IPS-18a (cell line): ENCODE results near the gene SMOC2.
"Not testable (repeated sequence)": the region's sequence is repeated elsewhere in the genome, so short reads cannot be mapped to it uniquely, and the experiment has no call there.

Source experiments
- H3K27ac ChIP-seq: one replicate; pipeline ENCODE4 v1.5.1; 2013; ENCODE audit warnings: low read length
- H3K27me3 ChIP-seq: one replicate; pipeline ENCODE4 v1.6.1; 2013; ENCODE audit warnings: mild to moderate bottlenecking, low read length; ENCODE audit not compliant: control insufficient read depth, insufficient read depth
- H3K36me3 ChIP-seq: one replicate; pipeline ENCODE4 v1.6.1; 2013; ENCODE audit warnings: low read depth, low read length; ENCODE audit not compliant: control insufficient read depth
- H3K4me1 ChIP-seq: one replicate; pipeline ENCODE4 v1.6.1; 2013; ENCODE audit warnings: low read depth, low read length; ENCODE audit not compliant: control insufficient read depth
- H3K4me3 ChIP-seq: one replicate; pipeline ENCODE4 v1.5.1; 2013; ENCODE audit warnings: low read length
- H3K9ac ChIP-seq: one replicate; pipeline ENCODE4 v1.6.1; 2013; ENCODE audit warnings: mild to moderate bottlenecking, low read length, moderate library complexity
- H3K9me3 ChIP-seq: one replicate; pipeline ENCODE4 v1.6.1; 2013; ENCODE audit warnings: low read depth, low read length; ENCODE audit not compliant: control insufficient read depth

Gene SMOC2

GRCh38 chr6:168676552-168677322 is 235.8 kb downstream of the SMOC2 start:
- peaks cover 7% of the 10 kb centered on the region for H3K4me1 ChIP-seq

GRCh38 chr6:168677323-168677781 is 236.4 kb downstream of the SMOC2 start:
- H3K27me3 ChIP-seq, H3K4me3 ChIP-seq, H3K4me1 ChIP-seq, H3K9ac ChIP-seq, H3K9me3 ChIP-seq, H3K36me3 ChIP-seq, H3K27ac ChIP-seq: not testable (repeated sequence)

More at GRCh38 chr6:168676552-168677322, 235.8 kb downstream of the SMOC2 start:
- H3K27me3 ChIP-seq, result no peaks in the 10 kb centered on the region
- H3K9me3 ChIP-seq, result no peaks in the 10 kb centered on the region
- no peak overlapping the region for H3K4me3 ChIP-seq
- no peak overlapping the region for H3K27ac ChIP-seq
- H3K36me3 ChIP-seq, result no peaks in the 10 kb centered on the region
- H3K9ac ChIP-seq, result no peak overlapping the region

- H3K9ac ChIP-seq, result no peak overlapping the region
- H3K36me3 ChIP-seq, result no peaks in the 10 kb centered on the region
- no peaks in the 10 kb centered on the region for H3K9me3 ChIP-seq
- no peaks in the 10 kb centered on the region for H3K27me3 ChIP-seq
- H3K27ac ChIP-seq, result no peak overlapping the region
- no peak overlapping the region for H3K4me3 ChIP-seq
- H3K4me1 ChIP-seq, result peaks cover 9% of the 10 kb centered on the region
These were observed 237.1 kb downstream of the SMOC2 start for GRCh38 chr6:168678077-168678476.

DNA sequence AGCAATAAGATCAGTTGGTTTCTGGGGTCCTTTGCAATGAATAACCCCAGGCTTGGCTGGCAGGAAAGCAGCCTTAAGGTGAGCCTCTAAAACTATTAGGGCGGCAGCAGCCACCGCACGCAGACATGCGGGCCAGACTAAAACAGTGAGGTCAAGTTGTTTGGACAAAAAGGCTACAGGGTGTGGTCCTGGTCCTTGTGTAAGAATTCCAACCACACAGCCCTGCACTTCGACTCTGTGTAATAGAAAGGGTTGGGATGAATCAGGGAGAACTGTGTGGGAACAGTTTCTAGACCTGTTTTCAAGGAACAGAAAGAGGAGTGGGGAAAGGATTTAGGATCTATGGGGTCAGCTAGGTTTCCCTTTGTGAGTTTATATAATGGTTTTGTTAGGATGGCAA is 237.6 kb downstream of the SMOC2 start:
- no peaks in the 10 kb centered on the region for H3K36me3 ChIP-seq
- no peak overlapping the region for H3K27ac ChIP-seq
- no peaks in the 10 kb centered on the region for H3K9me3 ChIP-seq
- no peak overlapping the region for H3K4me3 ChIP-seq
- peaks cover 13% of the 10 kb centered on the region for H3K4me1 ChIP-seq
- H3K9ac ChIP-seq, result no peak overlapping the region
- no peaks in the 10 kb centered on the region for H3K27me3 ChIP-seq

DNA sequence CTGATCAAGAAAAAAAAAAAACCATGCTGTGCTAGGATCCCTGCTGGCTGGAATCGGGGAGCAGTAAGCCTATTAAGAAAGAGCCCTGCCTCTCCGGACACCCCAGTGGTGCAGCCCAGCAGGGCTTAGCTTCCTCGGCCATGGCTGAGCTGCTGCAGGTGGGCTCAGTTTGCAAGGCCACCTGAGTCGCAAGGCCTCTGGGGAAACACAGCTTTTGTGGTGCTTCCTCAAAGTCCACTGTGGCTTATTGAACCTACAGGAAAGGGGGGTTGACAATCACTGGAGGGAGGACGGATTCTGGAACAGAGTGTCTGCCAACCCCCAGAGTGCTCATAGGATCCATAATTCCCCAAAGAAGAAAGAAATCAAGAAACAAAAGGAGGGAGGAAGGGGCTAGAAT is 240.8 kb downstream of the SMOC2 start:
- Histone ChIP-seq H3K4me3 (no peak overlapping the region), H3K9ac (no peak overlapping the region), H3K27me3 (no peaks in the 10 kb centered on the region), H3K9me3 (no peaks in the 10 kb centered on the region), H3K4me1 (peaks cover 15% of the 10 kb centered on the region), H3K36me3 (no peaks in the 10 kb centered on the region), H3K27ac (no peak overlapping the region)

DNA sequence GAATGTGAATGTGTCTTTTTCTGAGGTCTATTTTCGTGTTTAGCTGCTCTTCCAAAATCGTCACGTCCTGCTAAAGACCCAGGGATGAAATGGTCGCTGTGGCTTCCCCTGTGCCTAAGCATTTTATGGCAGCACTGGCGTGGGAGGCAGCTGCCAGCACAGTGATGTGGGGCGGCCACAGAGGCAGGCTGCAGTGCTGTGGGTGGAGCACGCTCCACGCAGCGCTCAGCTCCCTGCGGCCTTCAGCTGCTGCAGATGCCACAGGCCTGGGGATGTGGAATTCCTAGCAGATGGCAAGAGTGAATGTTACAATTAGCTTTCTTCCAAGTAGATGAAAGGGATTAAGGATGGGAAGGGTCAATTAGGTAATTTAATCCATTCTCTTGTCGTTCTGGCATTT is 242.6 kb downstream of the SMOC2 start:
- Histone ChIP-seq H3K27ac (no peak overlapping the region), H3K9ac (no peak overlapping the region), H3K4me1 (peaks cover 13% of the 10 kb centered on the region), H3K4me3 (no peak overlapping the region), H3K27me3 (no peaks in the 10 kb centered on the region), H3K36me3 (no peaks in the 10 kb centered on the region), H3K9me3 (no peaks in the 10 kb centered on the region)

GRCh38 chr6:168684471-168684870 is 243.5 kb downstream of the SMOC2 start:
- Histone ChIP-seq H3K36me3 (no peaks in the 10 kb centered on the region), H3K4me1 (peaks cover 13% of the 10 kb centered on the region), H3K27ac (no peak overlapping the region), H3K9me3 (no peaks in the 10 kb centered on the region), H3K27me3 (no peaks in the 10 kb centered on the region), H3K9ac (no peak overlapping the region), H3K4me3 (no peak overlapping the region)

DNA sequence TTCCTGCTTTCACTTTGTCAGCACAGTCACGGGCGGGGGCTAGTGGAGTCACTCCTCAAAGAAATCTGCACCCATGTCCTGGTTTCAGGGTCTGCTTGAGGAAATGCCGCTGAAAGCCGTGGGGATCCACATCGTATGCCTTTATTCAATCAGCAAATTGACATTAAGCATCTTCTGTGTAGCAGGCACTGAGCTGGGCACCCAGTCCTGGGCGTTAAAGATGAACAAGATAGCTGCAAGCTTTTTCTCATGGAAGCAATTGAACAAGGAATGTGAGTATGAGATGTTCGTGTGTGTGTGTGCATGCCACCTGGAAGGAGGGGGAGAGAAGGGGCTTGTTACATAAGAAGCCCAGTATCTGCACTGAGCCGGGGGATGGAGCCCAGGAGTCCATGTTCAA is 243.9 kb downstream of the SMOC2 start:
- Histone ChIP-seq H3K27me3 (no peaks in the 10 kb centered on the region), H3K9ac (no peak overlapping the region), H3K36me3 (no peaks in the 10 kb centered on the region), H3K4me3 (no peak overlapping the region), H3K4me1 (peaks cover 13% of the 10 kb centered on the region), H3K27ac (no peak overlapping the region), H3K9me3 (no peaks in the 10 kb centered on the region)

DNA sequence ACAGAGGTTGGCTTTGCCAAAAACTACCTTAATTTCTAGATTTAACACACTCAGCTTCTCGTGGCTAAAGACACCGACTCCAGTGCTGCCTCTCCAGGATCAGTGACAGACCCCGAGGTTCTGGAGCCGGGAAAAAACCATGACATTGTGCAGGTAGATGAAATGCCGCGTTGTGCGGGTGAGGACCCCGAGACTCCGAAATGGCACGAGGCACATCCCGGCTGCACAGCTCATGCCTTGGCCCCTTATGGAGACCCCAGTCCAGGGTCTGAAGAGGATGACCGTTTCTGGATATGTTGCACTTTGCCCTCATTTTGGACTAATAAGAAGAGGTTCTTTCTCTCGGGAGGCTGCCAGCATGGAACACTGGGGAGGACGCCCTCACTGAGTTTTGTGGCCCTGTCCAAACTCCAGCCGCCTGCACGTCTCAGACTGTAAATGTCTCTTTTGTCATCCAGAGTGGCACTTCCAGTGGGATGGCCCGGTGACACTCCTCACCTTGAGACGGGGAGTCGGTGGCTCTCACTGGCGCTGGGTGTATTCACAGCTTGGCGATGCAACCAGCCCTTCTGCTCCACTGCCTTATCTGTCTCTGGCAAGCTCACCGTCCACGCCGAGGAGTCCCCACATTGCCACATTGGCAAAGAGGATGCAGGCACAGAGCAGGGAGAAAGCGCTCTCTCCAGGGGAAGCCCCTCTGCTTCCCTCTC is 245.2 kb downstream of the SMOC2 start:
- Histone ChIP-seq H3K4me3 (no peak overlapping the region), H3K9ac (no peak overlapping the region), H3K36me3 (no peaks in the 10 kb centered on the region), H3K4me1 (peaks cover 13% of the 10 kb centered on the region), H3K27me3 (no peaks in the 10 kb centered on the region), H3K27ac (no peak overlapping the region), H3K9me3 (no peaks in the 10 kb centered on the region)

GRCh38 chr6:168686831-168687730 is 246.1 kb downstream of the SMOC2 start:
- no peaks in the 10 kb centered on the region for H3K36me3 ChIP-seq
- no peaks in the 10 kb centered on the region for H3K27me3 ChIP-seq
- no peaks in the 10 kb centered on the region for H3K9me3 ChIP-seq
- peaks cover 13% of the 10 kb centered on the region for H3K4me1 ChIP-seq
- no peak overlapping the region for H3K4me3 ChIP-seq
- no peak overlapping the region for H3K27ac ChIP-seq
- H3K9ac ChIP-seq, result no peak overlapping the region

DNA sequence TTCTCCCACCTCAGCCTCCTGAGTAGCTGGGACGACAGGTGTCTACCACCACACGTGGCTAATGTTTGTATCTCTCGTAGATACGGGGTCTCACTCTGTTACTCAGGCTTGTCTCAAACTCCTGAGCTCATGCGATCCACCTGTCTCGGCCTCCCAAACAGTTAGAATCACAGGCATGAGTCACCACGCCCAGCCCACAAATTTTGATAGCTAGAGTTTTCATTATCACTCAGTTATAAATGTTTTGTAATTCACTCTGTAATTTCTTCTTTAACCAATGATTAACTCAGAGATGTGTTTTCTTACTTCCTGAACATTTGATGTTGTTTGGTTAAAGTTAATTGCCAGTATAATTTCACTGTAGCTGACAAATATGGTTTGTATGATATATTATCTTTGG is 249.3 kb downstream of the SMOC2 start:
- Histone ChIP-seq H3K4me3 (no peak overlapping the region), H3K27ac (no peak overlapping the region), H3K27me3 (no peaks in the 10 kb centered on the region), H3K4me1 (peaks cover 19% of the 10 kb centered on the region), H3K9ac (no peak overlapping the region), H3K9me3 (no peaks in the 10 kb centered on the region), H3K36me3 (no peaks in the 10 kb centered on the region)
